Dedifferentiated amniotic fluid mesenchymal stem cell (primary cell): ENCODE results near the gene ENAM.
"Not testable (repeated sequence)": the region's sequence is repeated elsewhere in the genome, so short reads cannot be mapped to it uniquely, and the experiment has no call there.

ENCODE experiments used
- DNase-seq: peaks from one replicate; pipeline ENCODE4 v3.0.0-alpha.2; 2016; ENCODE audit errors: extremely low spot score

ENAM gene

GRCh38 chr4:70676554-70677090 lies 48.1 kb downstream of the ENAM start:
- no peak for DNase-seq

GRCh38 chr4:70678383-70678999 lies 49.9 kb downstream of the ENAM start:
- no peak for DNase-seq

- DNase-seq, result no peak
Measured at GRCh38 chr4:70680934-70681333, 52.4 kb downstream of the ENAM start.

- no peak for DNase-seq
Measured at GRCh38 chr4:70681704-70682103, 53.2 kb downstream of the ENAM start.

GRCh38 chr4:70682142-70682541 lies 53.6 kb downstream of the ENAM start:
- not testable (repeated sequence) for DNase-seq

GRCh38 chr4:70687392-70687791 lies 58.8 kb downstream of the ENAM start:
- no peak for DNase-seq

GRCh38 chr4:70687821-70688794 lies 59.6 kb downstream of the ENAM start, which contains the start of gene UTP3:
UTP3 (plus strand) TSS chr4:70688532; CDS start chr4:70688678, 146 bp downstream.
- peak; percentile 100 for DNase-seq

- DNase-seq, result no peak
Measured at GRCh38 chr4:70688795-70689231, 60.3 kb downstream of the ENAM start.

GRCh38 chr4:70691661-70692060 lies 63.1 kb downstream of the ENAM start:
- DNase-seq, result no peak

GRCh38 chr4:70694633-70695032 lies 66.1 kb downstream of the ENAM start:
- DNase-seq, result not testable (repeated sequence)
